Effector memory CD4-positive, alpha-beta T cell (primary cell): ENCODE measurements around the gene ZNF600.
"Not testable (repeated sequence)": the region's sequence is repeated elsewhere in the genome, so short reads cannot be mapped to it uniquely, and the experiment has no call there.

Experiments
- DNase-seq, 3 donors: peaks; one replicate each; pipeline ENCODE4 v3.0.0-alpha.2; 2020
- H3K27ac ChIP-seq: 2 replicates; pipeline ENCODE4 v1.7.0; 2013; ENCODE audit warnings: mild to moderate bottlenecking, low read length, moderate library complexity; ENCODE audit not compliant: insufficient read depth, poor library complexity, severe bottlenecking
- H3K27me3 ChIP-seq: replicated peaks from 2 replicates; pipeline ENCODE4 v1.7.0; 2013; ENCODE audit warnings: mild to moderate bottlenecking, low read length; ENCODE audit not compliant: insufficient read depth, control insufficient read depth, poor library complexity, severe bottlenecking
- H3K36me3 ChIP-seq: 2 replicates; pipeline ENCODE4 v1.7.0; 2013; ENCODE audit warnings: mild to moderate bottlenecking, low read length, moderate library complexity; ENCODE audit not compliant: control insufficient read depth, insufficient read depth
- H3K4me1 ChIP-seq: 2 replicates; pipeline ENCODE4 v1.7.0; 2013; ENCODE audit warnings: low read length, mild to moderate bottlenecking; ENCODE audit not compliant: control insufficient read depth, insufficient read depth, poor library complexity, severe bottlenecking
- H3K4me3 ChIP-seq: 2 replicates; pipeline ENCODE4 v1.7.0; 2013; ENCODE audit warnings: low read length, low read depth, mild to moderate bottlenecking; ENCODE audit not compliant: insufficient read depth, poor library complexity, severe bottlenecking
- H3K9me3 ChIP-seq: 2 replicates; pipeline ENCODE4 v1.7.0; 2013; ENCODE audit warnings: mild to moderate bottlenecking, low read length, moderate library complexity; ENCODE audit not compliant: control insufficient read depth

Gene ZNF600

DNA sequence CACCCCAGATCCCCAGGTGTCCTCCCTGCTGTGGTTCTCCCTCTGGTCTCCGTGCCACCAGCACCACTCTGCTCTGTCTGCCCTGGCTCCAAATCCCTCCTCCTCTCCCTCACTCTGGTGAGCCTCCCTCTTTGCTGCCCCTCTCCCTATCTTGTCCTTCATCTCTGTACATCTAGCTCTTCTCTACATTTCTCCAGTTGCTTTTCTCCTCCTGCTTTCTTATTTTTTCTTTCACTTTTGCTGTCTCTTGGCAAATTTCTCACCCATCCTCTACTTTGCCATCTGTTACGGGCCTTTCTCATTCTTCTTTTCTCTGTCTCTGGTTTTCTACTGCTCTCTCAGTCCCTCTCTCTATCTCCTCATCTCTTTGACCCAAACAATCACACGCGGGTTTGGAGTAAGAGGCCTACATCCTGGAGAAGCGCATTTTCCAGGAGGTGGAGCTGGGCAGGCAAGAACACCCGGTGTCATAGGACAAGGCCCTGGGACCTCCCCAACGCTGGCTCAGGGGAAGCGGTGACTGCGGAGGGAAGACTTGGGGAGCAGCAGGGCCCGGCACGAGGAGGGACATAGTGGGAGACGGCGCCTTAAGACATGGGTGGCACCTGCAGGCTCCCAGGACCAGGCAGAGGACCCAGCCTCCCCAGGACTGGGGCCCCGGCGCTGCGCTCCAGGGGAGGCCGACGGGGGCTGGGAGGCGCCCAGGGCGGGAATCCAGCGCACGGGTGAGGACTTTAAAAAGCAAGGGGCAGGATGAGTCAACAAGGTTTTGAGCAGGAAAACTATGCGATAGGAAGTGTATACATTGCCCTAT lies 61.7 kb downstream of the ZNF600 start:
- H3K4me1 ChIP-seq, result no peaks in the 10 kb centered on the region
- DNase-seq, result no peak
- no peak overlapping the region for H3K27ac ChIP-seq
- H3K27me3 ChIP-seq, result no peaks in the 10 kb centered on the region
- H3K9me3 ChIP-seq, result no peaks in the 10 kb centered on the region
- peaks cover 51% of the 10 kb centered on the region for H3K36me3 ChIP-seq
- H3K4me3 ChIP-seq, result no peak overlapping the region

DNA sequence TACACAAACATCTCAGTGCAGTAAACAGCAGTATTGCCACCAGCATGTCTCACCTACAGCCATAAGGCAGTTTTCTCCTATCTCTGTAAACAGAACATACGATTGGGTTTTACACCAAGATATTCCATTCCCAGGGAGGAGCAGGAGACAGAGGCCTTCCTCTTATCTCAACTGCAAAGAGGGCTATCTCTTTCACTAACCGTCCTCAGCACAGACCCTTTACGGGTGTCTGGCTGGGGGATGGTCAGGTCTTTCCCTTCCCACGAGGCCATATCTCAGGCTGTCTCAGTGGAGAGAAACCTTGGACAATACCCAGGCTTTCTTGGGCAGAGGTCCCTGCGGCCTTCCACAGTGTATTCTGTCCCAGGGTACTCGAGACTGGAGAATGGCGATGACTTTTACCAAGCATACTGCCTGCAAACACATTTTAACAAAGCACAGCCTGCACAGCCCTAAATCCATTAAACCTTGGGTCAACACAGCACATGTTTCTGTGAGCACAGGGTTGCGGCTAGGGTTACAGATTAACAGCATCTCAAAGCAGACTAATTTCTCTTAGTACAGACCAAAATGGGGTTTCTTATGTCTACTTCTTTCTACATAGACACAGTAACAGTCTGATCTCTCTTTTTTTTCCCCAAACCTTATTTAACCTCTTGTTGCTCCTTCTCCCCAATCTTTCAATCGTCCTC lies 62.5 kb downstream of the ZNF600 start:
- DNase-seq, H3K27ac ChIP-seq, H3K9me3 ChIP-seq, H3K4me1 ChIP-seq, H3K4me3 ChIP-seq, H3K27me3 ChIP-seq: not testable (repeated sequence)
- peaks cover 49% of the 10 kb centered on the region for H3K36me3 ChIP-seq

DNA sequence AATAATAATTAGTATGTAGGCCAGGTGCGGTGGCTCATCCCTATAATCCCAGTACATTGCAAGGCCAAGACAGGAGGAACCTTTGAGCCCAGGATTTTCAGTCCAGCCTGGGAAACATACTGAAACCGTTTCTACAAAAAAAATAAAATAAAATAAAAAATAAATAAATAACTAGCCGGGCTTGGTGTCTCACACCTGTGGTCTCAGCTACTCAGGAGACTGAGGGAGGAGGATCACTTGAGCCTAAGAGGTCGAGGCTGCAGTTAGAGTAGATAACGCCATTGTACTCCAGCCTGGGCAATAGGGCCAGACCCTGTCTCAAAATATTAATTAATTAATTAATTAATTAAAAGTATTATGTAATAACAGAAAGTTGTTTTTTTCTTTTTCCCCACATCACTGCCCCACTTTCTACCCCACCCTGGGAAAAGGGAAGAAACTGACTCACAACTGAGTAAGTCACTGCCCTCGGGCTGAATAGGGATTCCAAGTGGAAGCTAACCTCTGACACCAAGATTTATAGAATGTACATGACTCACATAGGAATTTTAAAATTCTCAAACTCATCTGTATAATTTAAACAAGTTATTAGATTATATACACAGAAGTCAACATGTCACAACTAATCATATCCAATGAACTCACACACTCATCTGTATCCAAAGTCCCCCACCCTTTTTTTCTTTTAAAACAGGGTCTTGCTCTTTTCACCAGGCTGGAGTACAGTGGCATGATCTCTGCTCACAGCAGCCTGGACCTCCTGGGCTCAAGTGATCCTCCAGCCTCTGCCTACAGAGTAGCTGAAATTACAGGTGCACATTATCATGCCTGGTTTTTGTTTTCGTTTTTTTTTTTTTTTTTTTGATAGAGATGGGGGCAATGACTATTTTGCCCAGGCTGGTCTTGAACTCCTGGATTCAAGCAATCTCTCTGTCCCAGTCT lies 64.3 kb downstream of the ZNF600 start:
- Histone ChIP-seq H3K27me3 (no peaks in the 10 kb centered on the region), H3K4me1 (no peaks in the 10 kb centered on the region), H3K27ac (no peak overlapping the region), H3K36me3 (peaks cover 33% of the 10 kb centered on the region), H3K9me3 (no peaks in the 10 kb centered on the region), H3K4me3 (no peak overlapping the region)
- DNase-seq, result no peak

DNA sequence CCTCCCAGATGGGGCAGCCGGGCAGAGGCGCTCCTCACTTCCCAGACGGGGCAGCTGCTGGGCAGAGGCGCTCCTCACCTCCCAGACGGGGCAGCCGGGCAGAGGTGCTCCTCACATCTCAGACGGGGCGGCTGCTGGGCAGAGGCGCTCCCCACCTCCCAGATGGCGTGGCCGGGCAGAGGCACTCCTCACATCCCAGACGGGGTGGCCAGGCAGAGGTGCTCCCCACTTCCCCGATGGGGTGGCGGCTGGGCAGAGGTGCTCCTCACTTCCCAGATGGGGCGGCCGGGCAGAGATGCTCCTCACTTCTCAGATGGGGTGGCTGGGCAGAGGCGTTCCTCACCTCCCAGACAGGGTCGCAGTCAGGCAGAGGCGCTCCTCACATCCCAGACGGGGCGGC lies 66.0 kb downstream of the ZNF600 start:
- not testable (repeated sequence) for H3K9me3 ChIP-seq, DNase-seq, H3K27me3 ChIP-seq, H3K27ac ChIP-seq, H3K4me1 ChIP-seq, H3K4me3 ChIP-seq
- H3K36me3 ChIP-seq, result peaks cover 25% of the 10 kb centered on the region

DNA sequence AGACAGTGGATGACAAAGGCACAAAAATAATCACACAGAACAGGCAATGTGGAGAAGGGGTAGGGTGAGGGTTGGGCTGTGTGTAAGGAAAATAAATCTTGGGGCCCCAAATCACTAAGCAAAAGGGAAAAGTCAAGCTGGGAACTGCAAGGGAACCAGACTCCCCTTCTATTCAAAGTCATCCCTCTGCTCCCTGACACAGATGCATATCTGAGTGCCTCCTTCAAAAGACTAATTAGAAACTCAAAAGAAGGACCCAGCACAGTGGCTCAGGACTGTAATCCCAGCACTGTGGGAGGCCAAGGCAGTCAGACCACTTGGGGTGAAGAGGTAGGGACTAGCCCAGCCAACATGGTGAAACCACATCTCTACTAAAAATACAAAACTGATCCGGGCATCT lies 70.1 kb downstream of the ZNF600 start:
- H3K27ac ChIP-seq, result no peak overlapping the region
- H3K36me3 ChIP-seq, result peaks cover 22% of the 10 kb centered on the region
- H3K9me3 ChIP-seq, result no peaks in the 10 kb centered on the region
- no peak for DNase-seq
- H3K4me1 ChIP-seq, result no peaks in the 10 kb centered on the region
- no peak overlapping the region for H3K4me3 ChIP-seq
- no peaks in the 10 kb centered on the region for H3K27me3 ChIP-seq

DNA sequence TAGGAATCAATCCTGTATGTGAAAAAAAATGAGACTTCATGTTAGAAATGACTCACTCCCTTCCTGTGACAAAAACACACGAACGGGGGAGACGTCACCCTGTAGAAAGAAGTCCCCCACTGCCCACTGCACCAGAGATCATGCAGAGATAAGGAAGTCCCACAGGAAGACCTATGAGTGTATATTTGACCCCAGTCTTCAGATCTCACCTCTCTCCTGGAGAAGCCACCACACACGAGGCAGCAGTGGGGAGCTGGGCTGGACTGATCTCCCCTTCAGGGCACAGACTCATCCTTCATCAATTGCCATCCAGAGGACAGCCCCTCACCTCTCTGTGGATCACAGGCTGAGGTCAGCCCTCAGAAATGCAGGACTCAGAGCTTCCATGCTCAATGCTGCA lies 70.7 kb downstream of the ZNF600 start:
- peaks cover 20% of the 10 kb centered on the region for H3K36me3 ChIP-seq
- peak in 1 of 3 donors; percentile 11 for DNase-seq

DNA sequence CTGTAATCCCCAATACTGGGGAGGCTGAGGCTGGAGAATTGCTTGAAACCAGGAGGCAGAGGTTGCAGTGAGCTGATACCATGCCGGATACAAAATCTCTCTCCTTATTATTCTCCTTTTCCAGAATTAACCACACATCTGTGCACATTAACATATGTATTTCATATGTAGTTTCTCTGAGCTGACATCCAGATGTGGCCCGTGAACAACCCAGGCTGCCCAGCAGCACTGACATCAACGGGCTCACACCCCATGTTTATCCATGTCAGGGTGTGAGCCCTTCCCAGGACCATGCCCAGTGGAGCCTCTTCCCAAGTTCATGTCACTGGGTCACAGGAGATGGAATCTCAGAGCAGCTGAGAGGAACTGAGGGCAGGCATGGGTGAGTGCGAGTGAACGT lies 71.3 kb downstream of the ZNF600 start:
- peaks cover 21% of the 10 kb centered on the region for H3K36me3 ChIP-seq

More for the DNA sequence above, 70.7 kb downstream of the ZNF600 start:
- not testable (repeated sequence) for H3K9me3 ChIP-seq, H3K27ac ChIP-seq, H3K27me3 ChIP-seq, H3K4me3 ChIP-seq, H3K4me1 ChIP-seq

More for the DNA sequence above, 71.3 kb downstream of the ZNF600 start:
- not testable (repeated sequence) for H3K27ac ChIP-seq, H3K4me3 ChIP-seq, H3K27me3 ChIP-seq, DNase-seq, H3K4me1 ChIP-seq, H3K9me3 ChIP-seq
